ENCODE data around the gene HCST.

The HCST gene

DNA sequence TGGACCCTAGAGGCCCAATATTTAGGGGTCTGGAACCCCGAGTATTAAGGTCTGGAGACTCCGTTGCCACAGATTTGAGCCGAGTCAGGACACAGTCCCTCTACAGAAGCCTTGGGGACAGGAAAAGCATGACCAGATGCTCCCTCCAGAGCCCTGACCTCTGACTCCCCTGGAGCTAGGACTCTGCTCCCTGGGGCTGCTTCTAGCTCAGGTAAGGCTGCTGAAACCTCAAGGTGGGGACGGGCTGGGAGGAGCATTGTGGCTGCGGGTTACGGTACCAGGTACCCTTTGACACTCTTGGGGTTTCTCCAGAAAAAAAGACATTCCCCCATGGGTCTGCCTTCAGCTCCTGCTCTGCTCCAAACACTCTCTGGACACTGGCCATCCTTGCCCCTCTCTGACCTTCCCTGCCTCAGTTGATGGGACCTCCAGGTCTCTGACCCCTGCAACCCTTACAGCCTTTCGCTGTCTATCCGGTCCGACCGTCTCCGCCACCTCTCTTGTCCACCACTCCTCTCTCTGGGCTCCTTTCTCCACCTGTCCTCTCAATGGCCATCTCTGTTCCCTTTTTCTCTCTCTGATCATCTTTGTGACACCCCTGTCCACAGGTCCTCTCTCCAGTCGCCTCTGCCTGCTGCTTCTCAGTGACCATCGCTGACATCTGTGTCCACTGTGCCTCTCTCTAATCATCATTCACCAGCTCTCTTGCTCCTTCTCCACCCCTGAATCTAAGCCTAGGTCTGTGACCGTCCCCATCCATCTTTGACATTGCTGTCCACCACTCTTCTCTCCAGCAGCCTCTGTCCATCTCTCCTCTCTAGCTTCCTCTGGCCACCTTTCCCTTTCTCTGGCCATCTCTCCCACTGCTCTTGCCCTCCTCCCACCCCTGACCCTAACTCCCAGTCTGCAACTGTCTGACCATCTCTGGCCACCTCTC lies 35.3 kb downstream of the HCST start:
- no peak for DNase-seq (ENCODE audit: low spot score)

DNA sequence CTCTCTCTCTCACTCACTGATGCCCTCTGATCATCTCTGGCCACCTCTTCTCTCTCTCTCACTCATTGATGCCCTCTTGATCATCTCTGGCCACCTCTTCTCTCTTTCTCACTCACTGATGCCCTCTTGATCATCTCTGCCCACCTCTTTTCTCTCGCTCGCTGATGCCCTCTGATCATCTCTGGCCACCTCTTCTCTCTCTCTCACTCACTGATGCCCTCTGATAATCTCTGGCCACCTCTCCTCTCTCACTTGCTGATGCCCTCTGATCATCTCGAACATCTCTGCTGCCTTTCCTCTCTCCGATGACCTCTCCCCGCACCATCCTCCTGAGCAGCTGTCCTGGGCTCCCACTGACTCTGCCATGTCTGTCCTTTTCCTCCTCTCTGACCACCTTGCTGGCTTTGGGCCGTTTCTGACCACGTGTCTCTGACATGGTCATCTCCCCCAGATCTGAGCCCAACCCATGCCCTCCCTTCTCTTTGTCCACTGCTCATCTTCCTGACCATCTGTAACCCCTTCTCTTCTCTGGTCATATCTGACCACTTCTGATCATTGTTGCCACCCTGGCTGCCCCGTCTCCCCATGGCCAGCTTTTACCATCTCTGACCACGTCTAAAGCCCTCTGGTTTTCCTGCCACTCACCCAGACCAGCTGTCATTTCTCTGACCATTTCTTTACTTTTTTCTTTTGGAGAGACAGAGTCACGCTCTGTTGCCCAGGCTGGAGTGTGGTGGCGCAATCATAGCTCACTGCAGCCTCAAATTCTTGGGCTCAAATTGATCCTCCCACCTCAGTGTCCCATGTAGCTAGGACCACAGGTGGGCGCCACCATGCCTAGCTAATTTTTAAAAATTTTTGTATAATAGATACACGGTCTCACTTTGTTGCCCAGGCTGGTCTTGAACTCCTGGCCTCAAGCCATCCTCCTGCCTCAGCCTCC lies 36.2 kb downstream of the HCST start:
- DNase-seq (ENCODE audit: low spot score): no peak

DNA sequence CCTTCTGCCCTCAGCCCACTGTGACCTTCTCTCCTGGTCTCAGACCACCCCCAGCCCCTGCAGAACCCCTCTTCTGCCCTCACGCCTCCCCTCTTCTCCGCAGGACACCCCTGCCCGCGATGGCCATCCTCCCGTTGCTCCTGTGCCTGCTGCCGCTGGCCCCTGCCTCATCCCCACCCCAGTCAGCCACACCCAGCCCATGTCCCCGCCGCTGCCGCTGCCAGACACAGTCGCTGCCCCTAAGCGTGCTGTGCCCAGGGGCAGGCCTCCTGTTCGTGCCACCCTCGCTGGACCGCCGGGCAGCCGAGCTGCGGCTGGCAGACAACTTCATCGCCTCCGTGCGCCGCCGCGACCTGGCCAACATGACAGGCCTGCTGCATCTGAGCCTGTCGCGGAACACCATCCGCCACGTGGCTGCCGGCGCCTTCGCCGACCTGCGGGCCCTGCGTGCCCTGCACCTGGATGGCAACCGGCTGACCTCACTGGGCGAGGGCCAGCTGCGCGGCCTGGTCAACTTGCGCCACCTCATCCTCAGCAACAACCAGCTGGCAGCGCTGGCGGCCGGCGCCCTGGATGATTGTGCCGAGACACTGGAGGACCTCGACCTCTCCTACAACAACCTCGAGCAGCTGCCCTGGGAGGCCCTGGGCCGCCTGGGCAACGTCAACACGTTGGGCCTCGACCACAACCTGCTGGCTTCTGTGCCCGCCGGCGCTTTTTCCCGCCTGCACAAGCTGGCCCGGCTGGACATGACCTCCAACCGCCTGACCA lies 37.2 kb downstream of the HCST start:
- DNase-seq (ENCODE audit: low spot score): no peak

DNA sequence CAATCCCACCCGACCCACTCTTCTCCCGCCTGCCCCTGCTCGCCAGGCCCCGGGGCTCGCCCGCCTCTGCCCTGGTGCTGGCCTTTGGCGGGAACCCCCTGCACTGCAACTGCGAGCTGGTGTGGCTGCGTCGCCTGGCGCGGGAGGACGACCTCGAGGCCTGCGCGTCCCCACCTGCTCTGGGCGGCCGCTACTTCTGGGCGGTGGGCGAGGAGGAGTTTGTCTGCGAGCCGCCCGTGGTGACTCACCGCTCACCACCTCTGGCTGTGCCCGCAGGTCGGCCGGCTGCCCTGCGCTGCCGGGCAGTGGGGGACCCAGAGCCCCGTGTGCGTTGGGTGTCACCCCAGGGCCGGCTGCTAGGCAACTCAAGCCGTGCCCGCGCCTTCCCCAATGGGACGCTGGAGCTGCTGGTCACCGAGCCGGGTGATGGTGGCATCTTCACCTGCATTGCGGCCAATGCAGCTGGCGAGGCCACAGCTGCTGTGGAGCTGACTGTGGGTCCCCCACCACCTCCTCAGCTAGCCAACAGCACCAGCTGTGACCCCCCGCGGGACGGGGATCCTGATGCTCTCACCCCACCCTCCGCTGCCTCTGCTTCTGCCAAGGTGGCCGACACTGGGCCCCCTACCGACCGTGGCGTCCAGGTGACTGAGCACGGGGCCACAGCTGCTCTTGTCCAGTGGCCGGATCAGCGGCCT lies 37.9 kb downstream of the HCST start:
- DNase-seq (ENCODE audit: low spot score): no peak

DNA sequence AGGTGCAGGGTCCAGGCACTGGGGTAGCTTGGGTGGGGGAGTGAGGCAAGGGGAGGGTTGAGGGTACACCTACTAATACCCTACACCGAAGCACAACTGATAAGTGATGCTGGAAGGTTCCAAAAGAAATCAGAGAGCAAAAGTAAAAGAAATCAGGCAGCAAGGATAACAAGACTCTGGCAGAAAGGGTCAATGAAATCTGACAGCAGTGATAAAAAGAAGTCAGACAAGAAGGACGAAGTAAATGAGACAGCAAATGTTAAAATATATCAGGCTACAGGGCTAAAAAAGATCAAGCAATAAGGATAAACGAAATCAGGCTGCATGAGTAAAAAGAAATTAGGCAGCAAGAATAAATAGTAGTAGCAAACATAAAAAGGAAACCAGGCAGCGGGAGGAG lies 38.5 kb downstream of the HCST start:
- no peak for DNase-seq (ENCODE audit: low spot score)

DNA sequence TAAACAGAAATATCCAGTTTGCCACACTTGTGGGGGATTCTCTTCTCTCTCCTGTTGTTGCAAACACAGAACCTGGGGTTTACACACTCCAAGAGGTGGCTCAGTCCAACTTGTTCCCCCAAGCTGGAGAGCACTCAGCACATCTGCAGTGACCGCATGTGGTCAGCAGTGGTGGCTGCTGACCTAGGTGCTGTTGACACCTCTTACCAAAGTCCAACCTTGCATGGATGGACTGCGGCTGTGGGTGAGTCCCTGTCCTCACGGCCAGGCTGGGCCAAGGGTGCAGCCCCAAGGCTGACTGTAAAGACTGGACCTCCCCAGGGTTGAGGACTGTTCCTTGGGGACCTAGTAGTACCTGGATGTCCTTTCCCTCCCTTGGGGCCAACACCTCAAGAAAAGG lies 39.9 kb downstream of the HCST start:
- DNase-seq (ENCODE audit: low spot score): no peak

DNA sequence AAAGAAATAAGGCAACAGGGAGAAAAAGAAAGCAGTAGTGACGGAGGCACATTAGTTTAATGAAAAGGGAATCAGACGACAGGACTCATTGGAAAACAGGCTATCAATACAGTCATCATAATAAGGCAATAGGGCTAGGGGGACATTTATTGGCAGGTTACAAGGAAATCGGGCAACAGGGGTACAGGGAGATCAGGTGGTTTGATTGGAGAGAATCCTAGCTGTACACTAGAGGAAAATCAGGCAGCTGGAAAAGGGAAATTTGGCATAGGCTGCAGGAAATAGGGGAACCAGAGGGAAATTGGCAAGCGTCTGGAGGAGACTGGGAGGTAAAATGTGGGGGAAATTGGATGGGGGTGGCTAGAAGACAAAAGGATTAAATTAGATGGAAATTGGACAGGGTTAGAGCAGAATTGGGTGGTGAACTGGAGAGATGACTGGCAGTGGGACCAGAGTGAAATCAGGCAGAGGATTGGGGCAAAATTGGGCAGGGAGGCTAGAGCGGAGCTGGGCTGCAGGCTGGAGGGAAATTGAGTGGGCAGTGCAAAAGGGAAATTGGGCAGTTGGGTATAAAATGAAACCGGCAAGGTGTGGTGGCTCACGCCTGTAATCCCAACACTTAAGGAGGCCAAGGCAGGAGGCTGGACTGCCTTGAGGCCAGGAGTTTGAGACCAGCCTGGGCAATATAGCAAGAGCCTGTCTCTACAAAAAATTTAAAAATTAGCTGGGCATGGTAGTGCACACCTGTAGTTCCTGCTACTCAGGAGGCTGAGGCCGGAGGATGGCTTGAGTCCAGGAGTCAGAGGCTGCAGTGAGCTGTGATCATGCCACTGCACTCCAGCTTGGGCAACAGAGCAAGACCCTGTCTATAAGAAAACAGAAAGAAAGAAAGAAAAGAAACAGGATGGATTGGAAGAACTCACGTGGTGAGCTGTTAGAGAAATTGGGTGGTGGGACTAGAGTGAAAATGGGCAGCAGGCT lies 41.3 kb downstream of the HCST start:
- no peak for DNase-seq (ENCODE audit: low spot score)

DNA sequence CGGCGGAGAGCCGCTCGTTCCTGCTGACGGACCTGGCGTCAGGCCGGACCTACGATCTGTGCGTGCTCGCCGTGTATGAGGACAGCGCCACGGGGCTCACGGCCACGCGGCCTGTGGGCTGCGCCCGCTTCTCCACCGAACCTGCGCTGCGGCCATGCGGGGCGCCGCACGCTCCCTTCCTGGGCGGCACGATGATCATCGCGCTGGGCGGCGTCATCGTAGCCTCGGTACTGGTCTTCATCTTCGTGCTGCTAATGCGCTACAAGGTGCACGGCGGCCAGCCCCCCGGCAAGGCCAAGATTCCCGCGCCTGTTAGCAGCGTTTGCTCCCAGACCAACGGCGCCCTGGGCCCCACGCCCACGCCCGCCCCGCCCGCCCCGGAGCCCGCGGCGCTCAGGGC lies 42.2 kb downstream of the HCST start:
- DNase-seq (ENCODE audit: low spot score): no peak

DNA sequence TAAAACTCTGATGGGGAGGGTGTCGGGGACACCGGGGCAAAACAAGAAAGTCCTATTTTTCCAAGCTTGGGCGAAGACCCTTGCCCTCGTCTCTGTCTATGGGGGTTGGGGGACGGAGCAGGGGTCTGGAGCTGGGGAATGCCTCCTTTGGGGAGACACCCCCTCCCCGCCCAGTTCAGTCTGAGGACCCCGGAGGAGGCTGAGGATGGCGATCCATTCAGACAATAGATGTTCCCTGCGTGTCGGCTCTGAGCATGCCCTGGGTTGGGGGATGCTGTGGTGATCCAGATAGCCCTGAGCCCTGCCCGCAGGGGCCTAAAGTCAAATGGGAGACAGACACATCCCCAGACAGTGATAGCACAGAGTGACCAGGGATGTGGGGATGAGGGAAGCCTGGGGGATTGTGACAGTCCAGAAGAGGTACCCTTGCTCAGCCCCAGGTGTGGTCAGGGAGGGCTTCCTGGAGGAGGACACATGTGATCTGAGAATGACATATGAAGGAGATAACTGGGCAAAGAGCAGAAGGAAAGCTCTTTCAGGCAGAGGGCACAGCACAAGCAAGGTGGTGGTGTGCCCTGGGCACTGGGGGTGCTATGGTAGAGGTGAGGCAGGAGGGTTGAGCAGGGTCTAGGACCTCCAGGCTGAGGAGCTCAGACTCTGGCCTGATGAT lies 42.9 kb downstream of the HCST start:
- DNase-seq (ENCODE audit: low spot score): no peak

DNA sequence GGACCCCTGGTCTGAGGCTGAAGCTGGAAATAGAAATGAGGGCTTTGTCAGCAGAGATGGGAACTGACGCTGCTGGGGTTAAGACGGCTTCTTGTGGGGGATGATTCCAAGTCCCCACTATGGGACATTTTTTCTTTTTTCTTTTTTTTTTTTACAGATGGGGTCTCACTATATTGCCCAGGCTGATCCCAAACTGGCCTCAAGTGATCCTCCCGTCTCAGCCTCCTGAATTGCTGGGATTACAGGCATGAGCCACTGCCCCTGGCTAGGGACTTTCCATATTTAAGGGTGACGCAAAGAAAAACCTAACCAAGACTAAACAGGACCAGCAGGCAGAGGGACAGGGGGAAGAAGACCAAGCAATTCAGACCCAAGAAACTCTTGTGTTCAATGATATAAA lies 43.9 kb downstream of the HCST start:
- DNase-seq (ENCODE audit: low spot score): no peak

DNA sequence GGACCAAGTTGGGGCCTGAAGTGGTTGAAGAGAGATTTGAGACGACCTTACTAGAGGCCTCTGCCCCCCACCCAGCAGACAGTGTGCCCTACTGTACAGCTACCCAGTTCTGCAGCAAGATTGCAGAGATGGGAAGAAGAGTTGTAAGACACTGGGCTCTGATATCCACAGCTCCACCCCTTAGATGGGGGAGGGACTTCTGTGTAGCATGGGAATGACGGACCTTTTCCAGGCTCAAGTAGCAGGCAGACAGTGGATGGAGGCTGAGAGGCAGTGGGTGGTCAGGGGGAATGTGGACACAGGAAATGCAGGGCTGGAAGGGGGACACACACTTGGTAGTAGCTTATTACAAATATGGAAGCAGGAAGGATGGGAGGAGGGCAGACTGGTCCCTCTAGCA lies 46.8 kb downstream of the HCST start:
- no peak for DNase-seq (ENCODE audit: low spot score)
